GM18499 (cell line): ENCODE measurements around the gene TTC32.
"Not testable (repeated sequence)": the region's sequence is repeated elsewhere in the genome, so short reads cannot be mapped to it uniquely, and the experiment has no call there.

Experiments
- ATAC-seq: cut with Tn5 transposase; IDR thresholded peaks from one replicate; pipeline ENCODE4 v1.9.1; 2021; ENCODE audit warnings: moderate number of reproducible peaks; ENCODE audit not compliant: insufficient read depth, unreplicated experiment

TTC32 gene

GRCh38 chr2:19899985-19900930 lies 1.5 kb downstream of the TTC32 start:
- ATAC-seq = no peak

- no peak for ATAC-seq
Observed at GRCh38 chr2:19898592-19899329, 3.0 kb downstream of the TTC32 start.

GRCh38 chr2:19897623-19898245 lies 4.0 kb downstream of the TTC32 start:
- no peak for ATAC-seq

GRCh38 chr2:19895535-19895934 lies 6.2 kb downstream of the TTC32 start:
- no peak for ATAC-seq

- ATAC-seq = peak; percentile 7
Observed at GRCh38 chr2:19894134-19894792, 7.5 kb downstream of the TTC32 start.

- ATAC-seq = peak; percentile 81
Observed at GRCh38 chr2:19893520-19894133, 8.2 kb downstream of the TTC32 start.

- not testable (repeated sequence) for ATAC-seq
Observed at GRCh38 chr2:19891971-19892370, 9.8 kb downstream of the TTC32 start.

GRCh38 chr2:19890104-19890503 lies 11.7 kb downstream of the TTC32 start:
- no peak for ATAC-seq

GRCh38 chr2:19888831-19889230 lies 13.0 kb downstream of the TTC32 start:
- no peak for ATAC-seq

GRCh38 chr2:19887510-19887909 lies 14.3 kb downstream of the TTC32 start:
- ATAC-seq = no peak

- ATAC-seq = no peak
Observed at GRCh38 chr2:19886261-19886660, 15.5 kb downstream of the TTC32 start.

GRCh38 chr2:19885791-19886190 lies 16.0 kb downstream of the TTC32 start:
- ATAC-seq = no peak

- no peak for ATAC-seq
Observed at GRCh38 chr2:19883971-19884720, 17.6 kb downstream of the TTC32 start.

- no peak for ATAC-seq
Observed at GRCh38 chr2:19883486-19883885, 18.3 kb downstream of the TTC32 start.

- no peak for ATAC-seq
Observed at GRCh38 chr2:19882286-19882685, 19.5 kb downstream of the TTC32 start.

- ATAC-seq = no peak
Observed at GRCh38 chr2:19881908-19882265, 19.9 kb downstream of the TTC32 start.

- no peak for ATAC-seq
Observed at GRCh38 chr2:19881221-19881907, 20.4 kb downstream of the TTC32 start.

- not testable (repeated sequence) for ATAC-seq
Observed at GRCh38 chr2:19880191-19880590, 21.6 kb downstream of the TTC32 start.

GRCh38 chr2:19879120-19879519 lies 22.7 kb downstream of the TTC32 start:
- ATAC-seq = no peak
